Neural cell (in vitro differentiated cells): Measurements from ENCODE around the gene MARK2.

Source experiments
- CTCF ChIP-seq: fragments of 450-650 bp; IDR thresholded peaks from 2 replicates; pipeline ENCODE4 v1.5.1; 2014; ENCODE audit warnings: antibody characterized with exemption, mild to moderate bottlenecking, moderate library complexity; ENCODE audit not compliant: poor library complexity, severe bottlenecking
- EP300 ChIP-seq: fragments of 450-650 bp; conservative IDR thresholded peaks from 2 replicates; pipeline ENCODE4 v1.6.1; 2014; ENCODE audit warnings: antibody characterized with exemption, mild to moderate bottlenecking, moderate library complexity; ENCODE audit not compliant: poor library complexity, severe bottlenecking
- EZH2 ChIP-seq: fragments of 200-600, 300-800 bp; shearing (Covaris generic), sonication (generic); IDR thresholded peaks from 2 replicates; pipeline ENCODE4 v1.6.1; 2014; ENCODE audit warnings: antibody characterized with exemption, low read length, borderline replicate concordance, mild to moderate bottlenecking; ENCODE audit not compliant: insufficient read depth, poor library complexity, severe bottlenecking
- POLR2AphosphoS5 ChIP-seq: IDR thresholded peaks from 2 replicates; pipeline ENCODE4 v1.6.1; 2012
- RAD21 ChIP-seq: fragments of 450-650 bp; conservative IDR thresholded peaks from 2 replicates; pipeline ENCODE4 v1.6.1; 2014; ENCODE audit warnings: antibody characterized with exemption, mild to moderate bottlenecking, moderate library complexity
- SMC3 ChIP-seq: fragments of 450-650 bp; conservative IDR thresholded peaks from 2 replicates; pipeline ENCODE4 v1.6.1; 2014; ENCODE audit warnings: antibody characterized with exemption, mild to moderate bottlenecking, moderate library complexity; ENCODE audit not compliant: poor library complexity
- TF ChIP-seq, protein P1 (sequence below): IDR thresholded peaks from 2 replicates; pipeline ENCODE4 v1.6.1; 2012; ENCODE audit warnings: borderline replicate concordance

- TF ChIP-seq, protein P1, sequence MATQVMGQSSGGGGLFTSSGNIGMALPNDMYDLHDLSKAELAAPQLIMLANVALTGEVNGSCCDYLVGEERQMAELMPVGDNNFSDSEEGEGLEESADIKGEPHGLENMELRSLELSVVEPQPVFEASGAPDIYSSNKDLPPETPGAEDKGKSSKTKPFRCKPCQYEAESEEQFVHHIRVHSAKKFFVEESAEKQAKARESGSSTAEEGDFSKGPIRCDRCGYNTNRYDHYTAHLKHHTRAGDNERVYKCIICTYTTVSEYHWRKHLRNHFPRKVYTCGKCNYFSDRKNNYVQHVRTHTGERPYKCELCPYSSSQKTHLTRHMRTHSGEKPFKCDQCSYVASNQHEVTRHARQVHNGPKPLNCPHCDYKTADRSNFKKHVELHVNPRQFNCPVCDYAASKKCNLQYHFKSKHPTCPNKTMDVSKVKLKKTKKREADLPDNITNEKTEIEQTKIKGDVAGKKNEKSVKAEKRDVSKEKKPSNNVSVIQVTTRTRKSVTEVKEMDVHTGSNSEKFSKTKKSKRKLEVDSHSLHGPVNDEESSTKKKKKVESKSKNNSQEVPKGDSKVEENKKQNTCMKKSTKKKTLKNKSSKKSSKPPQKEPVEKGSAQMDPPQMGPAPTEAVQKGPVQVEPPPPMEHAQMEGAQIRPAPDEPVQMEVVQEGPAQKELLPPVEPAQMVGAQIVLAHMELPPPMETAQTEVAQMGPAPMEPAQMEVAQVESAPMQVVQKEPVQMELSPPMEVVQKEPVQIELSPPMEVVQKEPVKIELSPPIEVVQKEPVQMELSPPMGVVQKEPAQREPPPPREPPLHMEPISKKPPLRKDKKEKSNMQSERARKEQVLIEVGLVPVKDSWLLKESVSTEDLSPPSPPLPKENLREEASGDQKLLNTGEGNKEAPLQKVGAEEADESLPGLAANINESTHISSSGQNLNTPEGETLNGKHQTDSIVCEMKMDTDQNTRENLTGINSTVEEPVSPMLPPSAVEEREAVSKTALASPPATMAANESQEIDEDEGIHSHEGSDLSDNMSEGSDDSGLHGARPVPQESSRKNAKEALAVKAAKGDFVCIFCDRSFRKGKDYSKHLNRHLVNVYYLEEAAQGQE = peak; percentile 17
- TF ChIP-seq CTCF (no peak), SMC3 (peak; percentile 23), EP300 (peak; percentile 31), EZH2 (no peak), RAD21 (no peak), POLR2AphosphoS5 (peak; percentile 65)
Measured at GRCh38 chr11:63917692-63918506, 79.0 kb downstream of the MARK2 start.
